Loucy (cell line): ENCODE data around the gene TMTC1.

ENCODE experiments used
- H2AFZ ChIP-seq: fragments of 200-600 bp; sonication (generic); 2 replicates; pipeline ENCODE4 v1.6.0; 2016; ENCODE audit warnings: antibody characterized with exemption, mild to moderate bottlenecking, low read length, moderate library complexity
- H3F3A ChIP-seq: fragments of 200-600 bp; 2 replicates; pipeline ENCODE4 v1.6.0; 2016; ENCODE audit warnings: antibody characterized with exemption, low read depth, mild to moderate bottlenecking
- H3K27me3 ChIP-seq: fragments of 200-600 bp; sonication (generic); 2 replicates; pipeline ENCODE4 v1.6.1; 2014; ENCODE audit warnings: low read length, mild to moderate bottlenecking; ENCODE audit not compliant: insufficient read depth, poor library complexity, severe bottlenecking
- H3K36me3 ChIP-seq: fragments of 200-600 bp; sonication (generic); 2 replicates; pipeline ENCODE4 v1.6.1; 2016; ENCODE audit warnings: low read length; ENCODE audit not compliant: insufficient read depth
- H3K4me1 ChIP-seq: fragments of 200-600 bp; sonication (generic); 2 replicates; pipeline ENCODE4 v1.5.1; 2014; ENCODE audit warnings: low read length, mild to moderate bottlenecking; ENCODE audit not compliant: insufficient read depth, poor library complexity, severe bottlenecking
- H3K4me2 ChIP-seq: fragments of 200-600 bp; sonication (generic); 2 replicates; pipeline ENCODE4 v1.6.0; 2014; ENCODE audit warnings: antibody characterized with exemption, low read length, low read depth, mild to moderate bottlenecking; ENCODE audit not compliant: poor library complexity, severe bottlenecking
- H3K4me3 ChIP-seq: fragments of 200-600 bp; sonication (generic); 2 replicates; pipeline ENCODE4 v1.5.1; 2014; ENCODE audit warnings: low read length, mild to moderate bottlenecking, mixed read lengths; ENCODE audit not compliant: poor library complexity, severe bottlenecking
- H3K79me2 ChIP-seq: fragments of 200-600 bp; sonication (generic); 2 replicates; pipeline ENCODE4 v1.6.1; 2014; ENCODE audit warnings: low read length; ENCODE audit not compliant: insufficient read depth
- H3K9ac ChIP-seq: fragments of 200-600 bp; sonication (generic); 2 replicates; pipeline ENCODE4 v1.6.0; 2014; ENCODE audit warnings: mild to moderate bottlenecking, low read depth, low read length, moderate library complexity; ENCODE audit not compliant: poor library complexity, severe bottlenecking
- H3K9me2 ChIP-seq: fragments of 200-600 bp; sonication (generic); replicated peaks from 2 replicates; pipeline ENCODE4 v1.6.1; 2016; ENCODE audit warnings: low read depth, low read length, mixed read lengths
- H3K9me3 ChIP-seq: fragments of 200-600 bp; sonication (generic); 2 replicates; pipeline ENCODE4 v1.6.1; 2014; ENCODE audit warnings: mild to moderate bottlenecking, antibody characterized with exemption, low read length, low read depth; ENCODE audit not compliant: insufficient read depth
- H4K20me1 ChIP-seq: fragments of 200-600 bp; sonication (generic); 2 replicates; pipeline ENCODE4 v1.6.0; 2014; ENCODE audit warnings: antibody characterized with exemption, low read length, mild to moderate bottlenecking; ENCODE audit not compliant: insufficient read depth, poor library complexity, severe bottlenecking
- CTCF ChIP-seq: fragments of 200-600 bp; sonication (generic); conservative IDR thresholded peaks from 2 replicates; pipeline ENCODE4 v1.5.1; 2014; ENCODE audit warnings: mild to moderate bottlenecking, antibody characterized with exemption, low read length
- EZH2phosphoT487 ChIP-seq: fragments of 200-600 bp; IDR thresholded peaks from 2 replicates; pipeline ENCODE4 v1.6.1; 2018; ENCODE audit warnings: antibody characterized with exemption, mild to moderate bottlenecking, moderate library complexity, borderline replicate concordance

Gene TMTC1

DNA sequence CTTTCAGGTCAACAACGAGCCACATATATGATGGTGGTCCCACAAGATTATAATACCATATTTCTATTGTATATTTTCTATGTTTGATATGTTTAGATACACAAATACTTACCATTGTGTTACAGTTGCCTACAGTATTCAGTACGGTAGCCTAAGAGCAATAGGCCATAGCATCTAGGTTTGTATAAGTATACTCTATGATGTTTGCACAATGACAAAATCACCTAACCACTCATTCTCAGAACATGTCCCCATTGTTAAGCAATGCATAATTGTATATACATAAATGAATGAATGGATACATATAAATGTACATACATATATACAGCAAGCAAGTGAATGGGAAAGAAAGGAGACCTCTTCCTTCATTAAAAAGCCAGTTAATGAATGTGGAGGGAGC is 23.8 kb downstream of the TMTC1 start:
- Histone ChIP-seq H3K36me3 (no peaks in the 10 kb centered on the region), H3K4me2 (no peak overlapping the region), H3K4me3 (no peak overlapping the region), H3K4me1 (no peaks in the 10 kb centered on the region), H4K20me1 (no peaks in the 10 kb centered on the region), H3K9me2 (no peaks in the 10 kb centered on the region; the same call in 1 of the 2 replicates), H3F3A (no peaks in the 10 kb centered on the region), H2AFZ (no peak overlapping the region), H3K27me3 (no peaks in the 10 kb centered on the region), H3K9ac (no peak overlapping the region), H3K9me3 (no peaks in the 10 kb centered on the region), H3K79me2 (no peaks in the 10 kb centered on the region)
- no peak for TF ChIP-seq CTCF
- TF ChIP-seq EZH2phosphoT487 = no peak

GRCh38 chr12:29756741-29757390 is 26.9 kb downstream of the TMTC1 start:
- H3F3A ChIP-seq = no peaks in the 10 kb centered on the region
- no peak overlapping the region for H3K4me2 ChIP-seq
- no peaks in the 10 kb centered on the region for H3K4me1 ChIP-seq
- TF ChIP-seq EZH2phosphoT487 = no peak
- TF ChIP-seq CTCF = no peak
- H2AFZ ChIP-seq = no peak overlapping the region
- no peaks in the 10 kb centered on the region for H3K9me3 ChIP-seq
- no peaks in the 10 kb centered on the region for H3K79me2 ChIP-seq
- no peak overlapping the region for H3K9ac ChIP-seq
- H3K27me3 ChIP-seq = no peaks in the 10 kb centered on the region
- no peaks in the 10 kb centered on the region; the same call in 1 of the 2 replicates for H3K9me2 ChIP-seq
- H3K4me3 ChIP-seq = no peak overlapping the region
- H4K20me1 ChIP-seq = no peaks in the 10 kb centered on the region
- no peaks in the 10 kb centered on the region for H3K36me3 ChIP-seq

DNA sequence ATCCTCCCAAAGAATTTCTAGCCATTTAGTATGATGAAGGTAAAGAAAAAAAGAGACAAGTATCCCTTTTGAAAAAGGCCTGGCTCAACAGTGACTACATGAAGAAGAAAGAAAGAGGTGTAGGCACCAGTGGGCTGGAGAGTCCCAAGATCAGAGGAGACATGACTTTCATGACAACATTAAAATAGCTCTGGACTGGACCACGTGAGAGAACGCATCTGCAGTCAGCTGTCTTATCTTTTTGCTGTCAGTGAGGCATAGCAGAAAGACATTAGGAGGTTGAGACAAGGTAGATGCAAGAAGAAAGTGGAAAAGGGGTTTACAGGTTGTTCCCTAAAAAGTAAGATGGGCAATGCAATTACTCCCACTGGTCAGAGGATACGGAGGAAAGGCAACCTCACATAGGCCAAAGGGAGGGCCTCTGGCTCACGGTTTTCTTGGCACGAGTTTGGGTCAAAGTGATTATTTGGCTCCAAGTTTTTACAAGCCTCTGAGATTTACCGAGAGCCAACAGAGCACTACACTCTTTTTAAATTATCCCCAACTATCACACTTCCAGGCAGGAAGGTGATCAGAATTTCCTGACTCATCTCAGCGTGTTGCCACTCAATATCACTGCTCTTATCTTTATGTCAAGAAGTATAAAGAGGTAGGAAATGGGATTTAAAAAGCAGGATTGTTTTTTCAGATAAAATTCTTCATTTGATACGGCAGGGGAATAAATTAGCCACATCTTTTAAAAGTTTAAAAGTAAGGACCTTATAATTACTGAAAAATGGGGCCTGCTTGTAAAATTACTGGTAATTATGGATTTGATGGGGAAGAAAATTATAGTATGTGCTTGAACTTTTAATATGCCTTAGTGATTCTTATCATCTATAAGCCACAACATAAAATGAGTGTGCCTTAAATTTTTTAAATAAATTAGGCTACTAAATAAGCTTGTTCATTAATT is 29.2 kb downstream of the TMTC1 start:
- Histone ChIP-seq H3K9me2 (no peaks in the 10 kb centered on the region), H3K4me1 (no peaks in the 10 kb centered on the region), H3K79me2 (no peaks in the 10 kb centered on the region), H3K9ac (no peak overlapping the region), H3K4me2 (no peak overlapping the region), H3F3A (no peaks in the 10 kb centered on the region), H3K36me3 (no peaks in the 10 kb centered on the region), H4K20me1 (no peaks in the 10 kb centered on the region), H3K4me3 (no peak overlapping the region), H3K9me3 (no peaks in the 10 kb centered on the region), H2AFZ (no peak overlapping the region), H3K27me3 (no peaks in the 10 kb centered on the region)
- no peak for TF ChIP-seq EZH2phosphoT487
- TF ChIP-seq CTCF = no peak
